Uterus (tissue), 4 donors: ENCODE data around the gene SEPTIN10. TPM values are rescaled to one million over a fixed set of nuclear protein-coding genes. Genes with fewer than 3 reads are reported as not detected.

ENCODE experiments used
- DNase-seq, 2 donors: peaks; one replicate each; pipeline ENCODE4 v3.0.0-alpha.2; 2019 to 2020
- H3K27ac ChIP-seq, 2 donors: fragments of 200-600 bp; sonication (generic); 1 replicate in 1 of 2; 2 replicates in 1 of 2; pipeline ENCODE4 v1.5.1; 2016 to 2018
- H3K27me3 ChIP-seq, 2 donors: fragments of 200-600 bp; sonication (generic); one replicate each; pipeline ENCODE4 v1.5.1; 2018 to 2019; ENCODE audit warnings: control low read depth in 1 of 2
- H3K36me3 ChIP-seq, 2 donors: fragments of 200-600 bp; sonication (generic); one replicate each; pipeline ENCODE4 v1.5.1; 2019; ENCODE audit warnings: control low read depth in 1 of 2
- H3K4me1 ChIP-seq, 2 donors: fragments of 200-600 bp; sonication (generic); one replicate each; pipeline ENCODE4 v1.5.1; 2018 to 2019; ENCODE audit warnings: control low read depth in 1 of 2
- H3K4me3 ChIP-seq, 2 donors: fragments of 200-600 bp; sonication (generic); 1 replicate in 1 of 2; 2 replicates in 1 of 2; pipeline ENCODE4 v1.5.1; 2018 to 2019; ENCODE audit warnings: mild to moderate bottlenecking in 1 of 2
- H3K9me3 ChIP-seq, 2 donors: fragments of 200-600 bp; sonication (generic); one replicate each; pipeline ENCODE4 v1.5.1; 2019; ENCODE audit warnings: control low read depth in 1 of 2
- CTCF ChIP-seq, 4 experiments: fragments of 200-600 bp in 2 of 4; fragments of 450-650 bp in 2 of 4; sonication (generic) in 2 of 4; IDR thresholded peaks; one replicate each; pipeline ENCODE4 v1.5.1; 2016 to 2019; ENCODE audit warnings: antibody characterized with exemption in 4 of 4, mild to moderate bottlenecking in 2 of 4, moderate library complexity in 1 of 4
- POLR2A ChIP-seq, 2 donors: fragments of 450-650 bp; IDR thresholded peaks; one replicate each; pipeline ENCODE4 v1.6.1; 2016; ENCODE audit warnings: antibody characterized with exemption in 2 of 2, mild to moderate bottlenecking in 1 of 2, moderate library complexity in 1 of 2
- intact Hi-C: fragments of 100-400 bp; cut with DNase I; formaldehyde crosslinking; loops from one replicate; pipeline ENCODE4 v1.15.1; 2023; ENCODE audit warnings: low total_unique reads
- total RNA-seq, 4 donors: library from RNA; depleted of rRNA in 3 of 4; stranded (reverse); fragments of >200 nt in 3 of 4; gene quantifications; one replicate each; pipeline versions ENCODE4 v1.1.0 to v1.2.4, GENCODE V29; 2014 to 2023
- donor health status: DM: yes; HTN: yes; CAD: no.

The SEPTIN10 gene
- total RNA-seq, 4 donors from 2014 or later: 52.8 to 181 (median 121) TPM

- no peaks in the 10 kb centered on the region for H3K9me3 ChIP-seq
- peaks cover 0 to 5% of the 10 kb centered on the region in 2 donors for H3K4me1 ChIP-seq
- H3K4me3 ChIP-seq: no peak overlapping the region
- DNase-seq: no peak
- no peaks in the 10 kb centered on the region for H3K36me3 ChIP-seq
- no peaks in the 10 kb centered on the region for H3K27me3 ChIP-seq
- no peak overlapping the region for H3K27ac ChIP-seq
- TF ChIP-seq CTCF (IDR thresholded peaks at IDR 0.05): no peak
- TF ChIP-seq POLR2A (IDR thresholded peaks at IDR 0.05): no peak
- intact Hi-C loops: no loop called here
These were observed 97.2 kb downstream of the SEPTIN10 start for GRCh38 chr2:109516445-109517117.

- Histone ChIP-seq H3K9me3 (no peaks in the 10 kb centered on the region), H3K27ac (peak overlapping the region; percentile 82 to 83), H3K4me1 (peaks cover 0 to 5% of the 10 kb centered on the region in 2 donors), H3K36me3 (no peaks in the 10 kb centered on the region), H3K27me3 (no peaks in the 10 kb centered on the region), H3K4me3 (no peak overlapping the region)
- intact Hi-C loops: loop anchor here (5.0 kb wide), 1 partner anchor 388 kb away; the partner anchor contains the start of gene SH3RF3
- no peak for DNase-seq
- no peak for TF ChIP-seq CTCF (IDR thresholded peaks at IDR 0.05)
- TF ChIP-seq POLR2A (IDR thresholded peaks at IDR 0.05): no peak
These were observed 98.9 kb downstream of the SEPTIN10 start for GRCh38 chr2:109514857-109515256.

GRCh38 chr2:109513749-109514588 is 99.8 kb downstream of the SEPTIN10 start:
- H3K27me3 ChIP-seq: no peaks in the 10 kb centered on the region
- peak overlapping the region; percentile 82 to 83 for H3K27ac ChIP-seq
- H3K9me3 ChIP-seq: no peaks in the 10 kb centered on the region
- no peak for TF ChIP-seq POLR2A (IDR thresholded peaks at IDR 0.05)
- no peak for TF ChIP-seq CTCF (IDR thresholded peaks at IDR 0.05)
- H3K36me3 ChIP-seq: no peaks in the 10 kb centered on the region
- no peak overlapping the region for H3K4me3 ChIP-seq
- peak; percentile 69 to 72 for DNase-seq
- peaks cover 0 to 5% of the 10 kb centered on the region in 2 donors for H3K4me1 ChIP-seq
- intact Hi-C loops: loop anchor here (5.0 kb wide), 1 partner anchor 387 kb away; the partner anchor contains the start of gene SH3RF3

- Histone ChIP-seq H3K36me3 (no peaks in the 10 kb centered on the region), H3K4me1 (peaks cover 0 to 5% of the 10 kb centered on the region in 2 donors), H3K27ac (peak overlapping the region in 1 of 2 donors; percentile 83), H3K4me3 (no peak overlapping the region), H3K9me3 (no peaks in the 10 kb centered on the region), H3K27me3 (no peaks in the 10 kb centered on the region)
- intact Hi-C loops: loop anchor here (5.0 kb wide), 1 partner anchor 386 kb away; the partner anchor contains the start of gene SH3RF3
- DNase-seq: no peak
- TF ChIP-seq POLR2A (IDR thresholded peaks at IDR 0.05) (no peak), CTCF (IDR thresholded peaks at IDR 0.05) (no peak)
These were observed 100.5 kb downstream of the SEPTIN10 start for GRCh38 chr2:109513230-109513629.

- Histone ChIP-seq H3K4me3 (no peak overlapping the region), H3K27me3 (no peaks in the 10 kb centered on the region), H3K9me3 (no peaks in the 10 kb centered on the region), H3K27ac (no peak overlapping the region), H3K36me3 (no peaks in the 10 kb centered on the region), H3K4me1 (peaks cover 0 to 5% of the 10 kb centered on the region in 2 donors)
- TF ChIP-seq CTCF (IDR thresholded peaks at IDR 0.05) (no peak), POLR2A (IDR thresholded peaks at IDR 0.05) (no peak)
- intact Hi-C loops: loop anchor here (5.0 kb wide), 1 partner anchor 385 kb away; the partner anchor contains the start of gene SH3RF3
- DNase-seq: no peak
These were observed 101.7 kb downstream of the SEPTIN10 start for GRCh38 chr2:109512076-109512475.
